Pancreas (tissue), 10 donors: ENCODE data around the gene ZDHHC19. TPM values are rescaled to one million over a fixed set of nuclear protein-coding genes. Genes with fewer than 3 reads are reported as not detected.
"Not testable (repeated sequence)": the region's sequence is repeated elsewhere in the genome, so short reads cannot be mapped to it uniquely, and the experiment has no call there.

Experiments
- ATAC-seq, 4 donors: fragments of 200-7000 bp; cut with Tn5 transposase; one replicate each; pipeline versions ENCODE4 v1.8.0 to v1.9.1; 2020; ENCODE audit warnings: mild to moderate bottlenecking in 4 of 4, moderate library complexity in 4 of 4
- DNase-seq, 6 donors: peaks; one replicate each; pipeline ENCODE4 v3.0.0-alpha.2; 2020
- FAIRE-seq: peaks from 2 replicates; lab custom pipeline; 2012; peaks lifted over from hg19 to GRCh38; lab: Jason Lieb, UNC
- H3K27ac ChIP-seq, 4 donors: fragments of 200-600 bp; sonication (generic); 1 replicate in 3 of 4; 2 replicates in 1 of 4; pipeline versions ENCODE4 v1.5.0 to v1.8.0; 2020
- H3K27me3 ChIP-seq, 4 donors: fragments of 200-600 bp; one replicate each; pipeline ENCODE4 v1.8.0; 2021
- H3K36me3 ChIP-seq, 3 donors: fragments of 200-600 bp; sonication (generic) in 1 of 3; one replicate each; pipeline versions ENCODE4 v1.5.0 to v1.8.0; 2020 to 2021
- H3K4me1 ChIP-seq, 3 donors: fragments of 200-600 bp; one replicate each; pipeline ENCODE4 v1.8.0; 2021
- H3K4me3 ChIP-seq, 4 donors: fragments of 200-600 bp; sonication (generic) in 2 of 4; one replicate each; pipeline versions ENCODE4 v1.5.0 to v1.8.0; 2020 to 2021
- H3K9me3 ChIP-seq, 4 donors: fragments of 200-600 bp; one replicate each; pipeline ENCODE4 v1.8.0; 2021
- WGBS, 2 donors: extraction: QIAGEN DNeasy Blood & Tissue Kit; methylation state at CpG; one replicate each; pipeline ENCODE4 v1.1.7; 2013; 5-methylcytosine and 5-hydroxymethylcytosine counted together
- intact Hi-C, 3 donors: fragments of 100-400 bp; cut with DNase I; formaldehyde crosslinking; loops; one replicate each; pipeline versions ENCODE4 v1.11.1 to v1.14.2; 2022
- polyA plus RNA-seq, 2 donors: library from polyadenylated mRNA; stranded (reverse); fragments of 200-250 nt; gene quantifications; one replicate each; pipeline ENCODE4 v1.2.3, GENCODE V29; 2013
- total RNA-seq, 6 donors: library from RNA; stranded (reverse); fragmentation: NEBNext Ultra II Directional in 4 of 6; extraction: Animal tissue kit (Norgen Biotek cat#: 25700) in 4 of 6; gene quantifications; one replicate each; pipeline versions ENCODE4 v1.2.1 to v1.2.4, GENCODE V29; 2021 to 2023
- TF ChIP-seq, protein P1 (sequence below), 4 donors: fragments of 200-600 bp; sonication (generic) in 3 of 4; IDR thresholded peaks; one replicate each; pipeline versions ENCODE4 v1.5.0 to v1.8.0; 2021; ENCODE audit warnings: antibody characterized with exemption in 4 of 4
- donor health status: healthy with polysubstance abuse.
- donor health status: DM: no; HTN: no; CAD: no; lungs with moderate emphysema.
- donor health status: DM: no; HTN: no; CAD: no.
- donor health status: control.
- donor health status: control.
- donor health status: Bipolar disorder and iron deficiency.
- donor health status: DM: yes; HTN: yes; CAD: no.
- donor health status: DM: no; HTN: no; CAD: no.
- donor health status: DM: no; HTN: no; CAD: no.
- donor health status: DM: yes; HTN: yes; CAD: no.

ZDHHC19 gene
- total and polyA plus RNA-seq, 8 donors, result 0.17 to 0.21 TPM; not detected in 6

DNA sequence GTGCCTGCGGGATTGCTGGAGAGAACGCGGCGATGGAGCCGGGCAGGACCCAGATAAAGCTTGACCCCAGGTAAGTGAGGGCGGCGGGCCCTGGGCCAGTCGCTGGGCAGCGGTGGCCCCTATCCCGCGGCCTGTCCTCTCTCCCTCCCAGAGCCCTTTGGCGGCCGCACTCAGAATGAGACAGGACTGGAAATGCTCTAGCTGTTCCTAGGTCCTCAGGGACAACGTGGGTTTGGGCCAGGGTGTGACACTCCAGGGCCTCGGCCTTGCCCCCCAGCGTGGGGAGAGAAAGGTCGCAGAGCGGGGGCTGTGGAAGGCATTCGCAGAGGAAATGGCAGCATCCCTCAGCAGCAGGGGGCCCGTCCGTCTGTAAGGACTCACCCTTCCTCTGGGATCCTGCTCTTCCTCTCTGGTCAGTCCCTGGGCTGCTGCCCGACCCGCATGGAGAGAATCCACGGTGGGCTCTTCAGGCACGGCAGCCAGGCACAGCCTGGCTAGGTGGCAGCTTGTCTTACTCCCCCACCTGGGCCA is 5.5 kb upstream of the ZDHHC19 start:
- ATAC-seq (peak; percentile 6 to 50 (median 41)), FAIRE-seq (no peak), DNase-seq (no peak)
- H3K27me3 ChIP-seq, result no peaks in the 10 kb centered on the region
- TF ChIP-seq, protein P1, sequence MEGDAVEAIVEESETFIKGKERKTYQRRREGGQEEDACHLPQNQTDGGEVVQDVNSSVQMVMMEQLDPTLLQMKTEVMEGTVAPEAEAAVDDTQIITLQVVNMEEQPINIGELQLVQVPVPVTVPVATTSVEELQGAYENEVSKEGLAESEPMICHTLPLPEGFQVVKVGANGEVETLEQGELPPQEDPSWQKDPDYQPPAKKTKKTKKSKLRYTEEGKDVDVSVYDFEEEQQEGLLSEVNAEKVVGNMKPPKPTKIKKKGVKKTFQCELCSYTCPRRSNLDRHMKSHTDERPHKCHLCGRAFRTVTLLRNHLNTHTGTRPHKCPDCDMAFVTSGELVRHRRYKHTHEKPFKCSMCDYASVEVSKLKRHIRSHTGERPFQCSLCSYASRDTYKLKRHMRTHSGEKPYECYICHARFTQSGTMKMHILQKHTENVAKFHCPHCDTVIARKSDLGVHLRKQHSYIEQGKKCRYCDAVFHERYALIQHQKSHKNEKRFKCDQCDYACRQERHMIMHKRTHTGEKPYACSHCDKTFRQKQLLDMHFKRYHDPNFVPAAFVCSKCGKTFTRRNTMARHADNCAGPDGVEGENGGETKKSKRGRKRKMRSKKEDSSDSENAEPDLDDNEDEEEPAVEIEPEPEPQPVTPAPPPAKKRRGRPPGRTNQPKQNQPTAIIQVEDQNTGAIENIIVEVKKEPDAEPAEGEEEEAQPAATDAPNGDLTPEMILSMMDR (IDR thresholded peaks at IDR 0.05), result no peak
- peak overlapping the region in 1 of 4 donors; percentile 25 for H3K4me3 ChIP-seq
- intact Hi-C loops, result no loop called here
- no peak overlapping the region for H3K27ac ChIP-seq
- no peaks in the 10 kb centered on the region for H3K36me3 ChIP-seq
- peaks cover 0 to 4% (median 0%) of the 10 kb centered on the region in 3 donors for H3K4me1 ChIP-seq
- H3K9me3 ChIP-seq, result no peaks in the 10 kb centered on the region
- WGBS, 2 donors, result 26 to 28% methylated on average over 22 to 25 of the region's 25 CpGs

- H3K27me3 ChIP-seq, result no peaks in the 10 kb centered on the region
- ATAC-seq (peak; percentile 54 to 84 (median 78)), FAIRE-seq (no peak), DNase-seq (peak in 4 of 6 donors; percentile 41 to 63 (median 54))
- peak within 1 kb of the TSS in 1 of 4 donors; percentile 25 for H3K4me3 ChIP-seq
- no peaks in the 10 kb centered on the region for H3K36me3 ChIP-seq
- H3K4me1 ChIP-seq, result peaks cover 0 to 4% (median 0%) of the 10 kb centered on the region in 3 donors
- 39 to 40% methylated on average over 13 to 15 of the region's 15 CpGs for WGBS, 2 donors
- H3K9me3 ChIP-seq, result no peaks in the 10 kb centered on the region
- no peak within 1 kb of the TSS for H3K27ac ChIP-seq
- intact Hi-C loops, result no loop called here
- TF ChIP-seq, protein P1 (IDR thresholded peaks at IDR 0.05), result no peak
Observed at GRCh38 chr3:196216089-196216564, 4.9 kb upstream of the ZDHHC19 start, which contains the start of gene SLC51A. SLC51A (plus strand) TSS chr3:196216534; CDS start chr3:196216713, 179 bp downstream.

GRCh38 chr3:196215493-196216020 is 4.4 kb upstream of the ZDHHC19 start:
- no peaks in the 10 kb centered on the region for H3K36me3 ChIP-seq
- intact Hi-C loops, result no loop called here
- TF ChIP-seq, protein P1 (IDR thresholded peaks at IDR 0.05), result no peak
- DNase-seq (peak in 1 of 6 donors; percentile 29), ATAC-seq (no peak), FAIRE-seq (no peak)
- peaks cover 0 to 4% (median 0%) of the 10 kb centered on the region in 3 donors for H3K4me1 ChIP-seq
- no peaks in the 10 kb centered on the region for H3K27me3 ChIP-seq
- no peaks in the 10 kb centered on the region for H3K9me3 ChIP-seq
- no peak overlapping the region for H3K4me3 ChIP-seq
- WGBS, 2 donors, result 79 to 83% methylated on average over 10 of the region's 10 CpGs
- no peak overlapping the region for H3K27ac ChIP-seq

GRCh38 chr3:196214783-196215441 is 3.7 kb upstream of the ZDHHC19 start:
- Histone ChIP-seq H3K27ac (no peak overlapping the region), H3K36me3 (no peaks in the 10 kb centered on the region), H3K4me1 (peaks cover 0 to 4% (median 0%) of the 10 kb centered on the region in 3 donors), H3K9me3 (no peaks in the 10 kb centered on the region), H3K27me3 (no peaks in the 10 kb centered on the region), H3K4me3 (no peak overlapping the region)
- intact Hi-C loops, result no loop called here
- no peak for FAIRE-seq
- TF ChIP-seq, protein P1 (IDR thresholded peaks at IDR 0.05), result no peak
- DNase-seq, result peak in 1 of 6 donors; percentile 44
- 89 to 90% methylated on average over 16 of the region's 16 CpGs for WGBS, 2 donors
- ATAC-seq, result no peak

DNA sequence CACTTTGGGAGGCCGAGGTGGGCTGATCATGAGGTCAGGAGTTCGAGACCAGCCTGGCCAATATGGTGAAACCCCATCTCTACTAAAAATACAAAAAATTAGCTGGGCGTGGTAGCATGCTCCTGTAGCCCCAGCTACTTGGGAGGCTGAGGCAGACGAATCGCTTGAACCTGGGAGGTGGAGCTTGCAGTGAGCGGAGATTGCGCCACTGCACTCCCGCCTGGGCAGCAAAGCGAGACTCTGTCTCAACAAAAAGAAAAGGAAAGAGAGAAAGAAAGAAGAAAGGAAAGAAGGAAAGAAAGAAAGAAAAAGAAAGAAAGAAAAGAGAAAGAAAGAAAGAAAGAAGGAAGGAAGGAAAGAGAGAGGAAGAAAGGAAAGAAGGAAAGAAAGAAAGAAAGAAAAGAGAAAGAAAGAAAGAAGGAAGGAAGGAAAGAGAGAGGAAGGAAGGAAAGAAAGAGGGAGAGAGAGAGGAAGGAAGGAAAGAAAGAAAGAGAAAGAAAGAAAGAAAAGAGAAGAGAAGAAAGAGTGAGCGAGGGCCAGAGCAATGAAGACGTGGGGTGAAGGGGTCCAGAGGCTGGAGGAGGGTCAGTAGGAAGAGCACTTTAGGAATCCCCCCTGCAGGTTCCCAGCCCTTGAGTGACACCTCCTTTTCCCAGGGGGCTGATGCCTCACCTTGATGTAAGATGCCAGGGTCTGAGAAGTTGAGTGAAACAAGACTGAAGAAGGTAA is 1.1 kb downstream of the ZDHHC19 start:
- H3K4me1 ChIP-seq, H3K4me3 ChIP-seq, DNase-seq, H3K27ac ChIP-seq, H3K9me3 ChIP-seq, FAIRE-seq, H3K36me3 ChIP-seq, ATAC-seq, H3K27me3 ChIP-seq, intact Hi-C loops: not testable (repeated sequence)
- WGBS, 2 donors, result 86 to 92% methylated on average over 11 of the region's 11 CpGs
